Prostate gland (tissue), 2 donors: ENCODE data around the gene ATP9B. TPM values are rescaled to one million over a fixed set of nuclear protein-coding genes. Genes with fewer than 3 reads are reported as not detected.

Experiments used
- DNase-seq: peaks from one replicate; pipeline ENCODE4 v3.0.0-alpha.2; 2019; ENCODE audit warnings: low spot score
- H3K27ac ChIP-seq, 2 donors: fragments of 200-600 bp; sonication (generic); 2 replicates each; pipeline ENCODE4 v1.5.1; 2017 to 2019
- H3K27me3 ChIP-seq: fragments of 200-600 bp; sonication (generic); replicated peaks from 2 replicates; pipeline ENCODE4 v1.5.1; 2019; ENCODE audit not compliant: insufficient read depth
- H3K36me3 ChIP-seq, 2 donors: fragments of 200-600 bp; sonication (generic); 1 replicate in 1 of 2; 2 replicates in 1 of 2; pipeline versions ENCODE4 v1.5.1 to v1.8.1; 2017 to 2019
- H3K4me1 ChIP-seq: fragments of 200-600 bp; sonication (generic); replicated peaks from 2 replicates; pipeline ENCODE4 v1.5.1; 2019
- H3K4me3 ChIP-seq, 2 donors: fragments of 200-600 bp; sonication (generic); 2 replicates each; pipeline ENCODE4 v1.5.1; 2017 to 2019
- H3K9me3 ChIP-seq: fragments of 200-600 bp; sonication (generic); 2 replicates; pipeline ENCODE4 v1.5.1; 2017
- CTCF ChIP-seq, 4 experiments: fragments of 200-600 bp in 2 of 4; fragments of 450-650 bp in 2 of 4; sonication (generic) in 2 of 4; IDR thresholded peaks; 1 replicate in 3 of 4; 2 replicates in 1 of 4; pipeline ENCODE4 v1.5.1; 2016 to 2019; ENCODE audit warnings: antibody characterized with exemption in 4 of 4, mild to moderate bottlenecking in 2 of 4, moderate library complexity in 2 of 4
- POLR2A ChIP-seq: fragments of 450-650 bp; IDR thresholded peaks from one replicate; pipeline ENCODE4 v1.6.1; 2016; ENCODE audit warnings: antibody characterized with exemption, mild to moderate bottlenecking
- POLR2AphosphoS5 ChIP-seq: sonication (generic); formaldehyde crosslinking; IDR thresholded peaks from one replicate; pipeline ENCODE4 v1.6.1; 2017; ENCODE audit warnings: antibody characterized with exemption
- WGBS: methylation state at CpG from one replicate; pipeline ENCODE4 v1.1.5; 2018; 5-methylcytosine and 5-hydroxymethylcytosine counted together
- intact Hi-C: fragments of 100-400 bp; cut with DNase I; formaldehyde crosslinking; loops from one replicate; pipeline ENCODE4 v1.14.2; 2022
- total RNA-seq, 2 donors: library from RNA; depleted of rRNA; stranded (reverse); fragments of >200 nt; gene quantifications; one replicate each; pipeline ENCODE4 v1.1.0, GENCODE V29; 2016

The ATP9B gene
- total RNA-seq, 2 donors from 2014 or later: 33.8 to 55.6 TPM

GRCh38 chr18:79135924-79136323 lies 66.7 kb downstream of the ATP9B start:
- no peak for TF ChIP-seq CTCF (IDR thresholded peaks at IDR 0.05)
- no peak for TF ChIP-seq POLR2AphosphoS5
- no peak for TF ChIP-seq POLR2A
- Histone ChIP-seq H3K4me1 (no peaks in the 10 kb centered on the region), H3K9me3 (no peaks in the 10 kb centered on the region), H3K36me3 (no peaks in the 10 kb centered on the region), H3K4me3 (no peak overlapping the region), H3K27ac (no peak overlapping the region), H3K27me3 (no peaks in the 10 kb centered on the region)
- no peak for DNase-seq
- intact Hi-C loops: no loop called here

GRCh38 chr18:79136742-79137141 lies 67.5 kb downstream of the ATP9B start:
- H3K4me1 ChIP-seq: no peaks in the 10 kb centered on the region
- 93% methylated on average over 6 of the region's 6 CpGs for WGBS
- H3K27me3 ChIP-seq: no peaks in the 10 kb centered on the region
- H3K36me3 ChIP-seq: no peaks in the 10 kb centered on the region
- no peaks in the 10 kb centered on the region for H3K9me3 ChIP-seq
- TF ChIP-seq POLR2AphosphoS5 (no peak), CTCF (IDR thresholded peaks at IDR 0.05) (no peak), POLR2A (no peak)
- intact Hi-C loops: no loop called here
- no peak overlapping the region for H3K4me3 ChIP-seq
- no peak for DNase-seq
- H3K27ac ChIP-seq: no peak overlapping the region

- Histone ChIP-seq H3K4me1 (no peaks in the 10 kb centered on the region), H3K27ac (no peak overlapping the region), H3K36me3 (no peaks in the 10 kb centered on the region), H3K9me3 (no peaks in the 10 kb centered on the region), H3K4me3 (no peak overlapping the region), H3K27me3 (no peaks in the 10 kb centered on the region)
- TF ChIP-seq POLR2A (no peak), POLR2AphosphoS5 (no peak), CTCF (IDR thresholded peaks at IDR 0.05) (no peak)
- intact Hi-C loops: no loop called here
- no peak for DNase-seq
- WGBS: 77% methylated on average over 4 of the region's 4 CpGs
Observed at GRCh38 chr18:79139206-79139605, 70.0 kb downstream of the ATP9B start.

GRCh38 chr18:79147014-79147413 lies 77.8 kb downstream of the ATP9B start:
- DNase-seq: no peak
- H3K27me3 ChIP-seq: no peaks in the 10 kb centered on the region
- intact Hi-C loops: no loop called here
- H3K4me1 ChIP-seq: no peaks in the 10 kb centered on the region
- no peaks in the 10 kb centered on the region for H3K9me3 ChIP-seq
- no peaks in the 10 kb centered on the region for H3K36me3 ChIP-seq
- 88% methylated on average over 4 of the region's 4 CpGs for WGBS
- no peak overlapping the region for H3K27ac ChIP-seq
- TF ChIP-seq POLR2A (no peak), CTCF (IDR thresholded peaks at IDR 0.05) (no peak), POLR2AphosphoS5 (no peak)
- H3K4me3 ChIP-seq: no peak overlapping the region

GRCh38 chr18:79151191-79151590 lies 82.0 kb downstream of the ATP9B start:
- H3K27me3 ChIP-seq: no peaks in the 10 kb centered on the region
- no peak for DNase-seq
- H3K9me3 ChIP-seq: no peaks in the 10 kb centered on the region
- intact Hi-C loops: no loop called here
- H3K4me1 ChIP-seq: no peaks in the 10 kb centered on the region
- WGBS: 91% methylated on average over 2 of the region's 2 CpGs
- no peak overlapping the region for H3K27ac ChIP-seq
- no peak overlapping the region for H3K4me3 ChIP-seq
- H3K36me3 ChIP-seq: no peaks in the 10 kb centered on the region
- TF ChIP-seq POLR2AphosphoS5 (no peak), POLR2A (no peak), CTCF (IDR thresholded peaks at IDR 0.05) (no peak)
